Head of caudate nucleus (tissue), 42 donors: ENCODE results near the gene C2orf76.
A peak's percentile ranks its signal among the peaks of the same experiment; 100 is the strongest.

Source experiments
- DNase-seq, 42 donors: peaks; one replicate each; pipeline versions ENCODE4 v3.0.0 to v3.0.0-alpha.2; 2020 to 2021; ENCODE audit warnings: mixed read lengths in 7 of 42
- intact Hi-C: fragments of 100-400 bp; cut with DNase I; formaldehyde crosslinking; loops from one replicate; pipeline ENCODE4 v1.15.0; 2022

C2orf76 gene

DNA sequence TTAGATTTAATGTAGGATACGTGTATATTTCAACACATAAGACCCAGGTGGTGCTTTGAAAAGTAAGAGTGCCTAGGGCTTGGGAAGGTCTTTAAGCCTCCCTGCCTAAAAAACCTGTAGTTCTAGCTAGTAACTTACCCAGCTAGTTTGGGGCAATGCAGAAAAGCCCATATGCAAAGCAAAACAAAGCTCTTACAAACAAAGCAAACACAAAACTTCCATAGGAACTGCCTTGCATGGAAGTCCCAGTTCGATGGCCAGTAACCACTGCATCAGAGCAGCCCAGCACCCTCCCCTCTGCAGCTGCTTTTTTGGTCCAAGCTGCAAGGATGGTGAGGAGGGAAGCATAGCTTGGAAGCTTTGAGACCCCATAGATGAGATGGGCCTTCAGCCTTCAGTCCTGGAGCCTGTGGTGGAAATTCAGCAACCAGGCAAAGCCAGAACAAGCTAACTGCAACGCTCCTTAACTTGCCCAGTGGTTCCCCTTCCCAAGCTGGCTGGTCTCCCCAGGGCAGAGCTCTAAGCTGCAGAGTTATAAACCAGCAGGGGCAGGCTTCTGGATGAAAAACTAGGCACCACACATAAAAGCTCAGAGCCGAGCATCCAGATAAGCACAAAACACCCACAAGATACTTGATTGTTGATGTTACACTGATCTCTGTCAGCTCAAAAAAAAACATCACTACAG is 16.2 kb downstream of the C2orf76 start:
- peak in 4 of 42 donors; percentile 30 to 43 (median 32) for DNase-seq
- intact Hi-C loops, result no loop called here

DNA sequence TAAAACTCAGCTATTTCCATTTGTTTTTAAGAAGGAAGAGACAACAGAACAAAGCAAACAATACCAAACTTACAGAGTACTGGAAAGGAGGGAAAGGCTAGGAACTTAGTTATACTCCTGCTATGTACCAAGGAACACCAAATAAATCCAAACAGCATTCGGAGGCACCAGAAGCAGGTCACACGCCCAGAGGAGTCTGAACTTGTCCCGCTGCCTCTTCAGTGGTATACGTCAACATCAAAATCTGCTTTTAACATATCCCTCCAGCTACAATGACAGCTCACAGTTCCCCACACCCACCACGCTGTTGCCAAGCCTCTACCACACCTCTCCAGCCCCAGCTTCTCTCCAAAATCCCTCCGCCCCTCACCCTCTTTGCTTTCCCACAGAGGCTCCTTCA is 17.3 kb downstream of the C2orf76 start:
- intact Hi-C loops, result no loop called here
- no peak for DNase-seq

DNA sequence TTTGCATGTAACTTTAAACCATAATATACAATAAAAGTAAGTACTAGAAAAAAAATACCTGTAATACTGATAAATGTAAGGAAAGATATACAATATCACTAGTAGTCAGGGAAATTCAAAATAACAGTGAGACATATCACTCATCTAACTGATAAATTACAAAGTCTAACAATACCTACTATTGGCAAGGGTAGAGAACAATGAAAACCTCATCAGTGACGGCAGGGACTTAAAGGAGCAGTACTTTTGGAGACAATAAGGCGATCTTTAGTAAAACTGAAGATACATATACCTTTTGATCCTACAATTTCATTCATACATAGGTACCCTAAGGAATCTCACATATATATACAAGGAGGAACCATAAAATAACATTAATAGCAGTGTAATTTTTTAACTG is 24.9 kb downstream of the C2orf76 start:
- intact Hi-C loops, result no loop called here
- DNase-seq, result no peak

DNA sequence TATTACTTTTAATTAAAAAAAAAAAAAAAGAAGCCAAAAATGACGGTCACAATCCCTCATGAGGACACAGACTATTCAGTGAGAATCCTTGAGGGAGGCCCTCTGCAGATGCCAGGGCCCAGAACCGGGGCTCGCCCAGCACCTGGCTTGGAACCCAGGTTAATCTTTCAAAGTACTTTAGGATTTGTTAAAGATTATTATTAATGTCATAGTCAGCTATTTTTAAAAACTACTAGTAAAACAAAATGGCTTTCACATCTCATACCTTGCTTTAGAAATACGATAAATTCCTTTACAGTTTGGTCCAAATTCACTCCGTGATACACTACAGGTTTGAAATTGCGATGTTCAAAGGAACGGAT is 27.1 kb downstream of the C2orf76 start:
- intact Hi-C loops, result no loop called here
- DNase-seq, result no peak

DNA sequence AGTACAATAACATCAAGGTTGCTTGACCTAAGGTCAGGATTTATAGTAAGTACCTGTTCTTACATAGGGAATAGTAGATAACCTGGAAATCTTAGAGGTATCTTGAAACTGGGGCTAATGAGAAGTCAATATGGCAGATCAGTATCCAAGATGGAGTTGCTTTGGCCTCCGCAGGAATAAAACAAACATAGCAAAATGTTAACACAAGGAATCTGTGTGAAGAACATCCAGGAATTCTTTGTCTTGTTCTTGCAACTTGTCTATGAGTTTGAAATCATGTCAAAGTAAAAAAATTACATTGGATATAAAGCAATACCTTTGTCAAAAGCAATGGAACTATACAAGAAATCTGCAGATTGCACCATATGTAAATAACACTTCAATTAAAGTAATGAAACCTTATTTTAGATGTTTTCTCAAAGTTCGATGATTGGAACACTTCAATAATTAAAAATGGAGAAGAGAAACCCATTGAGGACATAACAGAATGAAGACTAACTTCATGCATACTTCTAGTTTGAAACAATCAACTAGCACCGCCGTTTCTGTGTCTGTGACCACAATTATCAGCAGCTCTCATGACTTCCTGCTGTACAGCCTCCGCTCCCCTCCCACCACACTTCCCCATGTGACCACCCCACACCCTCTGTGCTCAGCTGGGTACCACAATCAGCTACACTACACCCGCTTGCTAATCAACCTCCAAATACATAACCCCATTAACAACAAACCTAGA is 27.6 kb downstream of the C2orf76 start:
- peak in 9 of 42 donors; percentile 10 to 56 (median 28) for DNase-seq

DNA sequence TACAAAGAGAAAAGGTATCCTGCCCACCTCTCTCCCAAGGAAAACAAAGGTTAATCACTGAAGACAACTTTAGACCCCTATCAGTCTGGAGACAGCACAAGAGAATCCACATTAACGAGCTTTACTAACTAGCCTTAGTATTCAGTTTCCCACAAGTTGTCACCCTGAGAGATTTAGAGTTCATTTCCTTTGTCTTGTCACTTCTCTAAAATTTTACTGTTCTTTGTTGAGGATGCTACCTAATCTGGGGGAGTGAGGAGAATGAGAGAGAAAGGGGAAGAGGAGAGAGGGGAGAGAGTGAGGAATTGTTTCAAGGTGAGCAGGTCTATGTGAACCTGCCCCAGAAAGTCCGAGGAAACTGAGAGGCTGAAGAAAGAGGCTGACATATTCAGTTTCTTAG is 28.4 kb downstream of the C2orf76 start:
- DNase-seq, result no peak
- intact Hi-C loops, result no loop called here

More for the DNA sequence above, 27.6 kb downstream of the C2orf76 start:
- intact Hi-C loops, result no loop called here

DNA sequence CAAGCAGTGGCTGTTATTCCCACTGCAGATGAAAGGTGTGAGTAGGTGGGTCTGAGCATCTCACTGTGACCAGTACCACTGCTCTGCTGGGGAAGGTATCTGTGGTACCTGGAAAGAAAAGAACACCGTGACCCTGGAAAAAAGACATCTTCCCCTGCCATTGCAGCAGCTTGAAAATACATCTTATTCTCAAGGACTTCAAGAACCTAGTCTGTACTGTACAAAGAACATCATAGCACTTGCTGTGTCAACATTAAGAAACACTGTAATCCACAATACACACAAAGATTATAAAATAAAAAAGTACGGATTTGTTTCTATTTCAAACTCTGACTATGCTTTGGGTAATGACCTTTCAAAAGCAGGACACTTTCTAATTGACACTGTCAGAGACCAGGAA is 28.9 kb downstream of the C2orf76 start:
- intact Hi-C loops, result no loop called here
- no peak for DNase-seq

DNA sequence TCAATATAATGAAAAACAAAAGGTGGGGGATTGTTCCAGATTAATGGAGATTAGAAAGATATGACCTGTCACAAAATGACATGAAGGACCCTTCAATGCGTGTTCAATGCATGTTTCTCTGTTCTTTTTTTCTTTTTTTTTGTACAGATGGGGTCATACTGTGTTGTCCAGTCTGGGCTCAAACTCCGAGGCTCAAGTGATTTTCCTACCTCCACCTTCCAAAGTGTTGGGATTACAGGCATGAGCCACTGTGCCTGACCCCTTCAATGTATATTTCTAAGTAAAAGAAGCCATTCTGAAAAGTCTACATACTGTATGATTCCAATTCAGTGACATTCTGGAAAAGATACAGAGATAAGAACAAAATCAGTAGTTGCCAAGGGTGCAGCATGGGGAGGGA is 32.8 kb downstream of the C2orf76 start:
- intact Hi-C loops, result no loop called here
- DNase-seq, result no peak

DNA sequence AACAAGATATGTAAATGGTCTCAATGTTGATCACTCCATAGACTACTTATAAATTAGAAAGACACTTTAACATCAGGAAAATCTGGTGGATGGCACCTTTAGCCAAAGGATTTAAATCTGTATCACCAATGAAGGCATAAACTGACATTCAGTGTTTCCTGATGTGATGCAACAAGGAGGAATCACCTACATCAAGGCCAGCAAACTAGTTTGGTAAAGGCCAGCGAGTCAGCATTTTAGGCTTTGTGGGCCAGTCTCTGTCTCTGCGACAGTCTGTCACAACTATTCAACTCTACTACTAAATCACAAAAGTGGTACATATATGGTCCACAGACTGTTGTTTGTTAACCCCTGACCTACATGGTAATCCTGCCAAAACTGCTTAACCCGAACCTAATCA is 33.3 kb downstream of the C2orf76 start:
- intact Hi-C loops, result no loop called here
- no peak for DNase-seq

DNA sequence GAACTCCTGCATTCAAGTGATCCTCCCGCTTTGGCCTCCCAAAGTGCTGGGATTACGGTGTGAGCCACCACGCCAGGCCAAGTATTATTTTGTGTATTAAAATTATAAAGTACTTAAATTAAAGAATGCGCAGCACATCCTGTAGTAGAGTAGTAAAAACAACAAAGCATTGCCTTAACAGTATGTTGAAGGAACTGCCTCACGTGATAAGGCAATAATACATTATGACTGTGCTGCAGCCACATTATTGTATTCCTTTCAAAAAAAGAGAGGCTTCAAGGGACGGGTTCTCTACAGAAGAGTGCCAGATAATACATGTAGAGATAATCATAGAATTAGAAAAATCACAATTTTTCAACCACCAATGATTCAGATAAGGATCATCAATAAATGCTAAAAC is 33.7 kb downstream of the C2orf76 start:
- intact Hi-C loops, result no loop called here
- no peak for DNase-seq

DNA sequence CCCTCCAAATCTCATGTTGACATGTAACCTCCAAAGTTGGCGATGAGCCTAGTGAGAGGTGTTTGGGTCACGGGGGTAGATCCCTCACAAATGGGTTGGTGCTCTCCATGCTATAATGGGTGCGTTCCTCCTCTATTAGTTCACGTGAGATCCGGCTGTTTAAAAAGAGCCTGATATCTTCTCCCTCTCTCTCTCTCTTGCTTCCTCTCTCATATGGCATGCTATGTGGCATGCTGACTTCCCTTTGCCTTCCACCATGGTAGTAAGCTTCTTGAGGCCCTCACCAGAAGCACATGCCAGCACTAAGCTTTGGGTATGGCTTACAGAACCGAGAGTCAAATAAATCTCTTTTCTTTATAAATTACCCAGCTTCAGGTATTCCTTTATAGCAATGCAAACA is 39.2 kb downstream of the C2orf76 start:
- no peak for DNase-seq
- intact Hi-C loops, result no loop called here

DNA sequence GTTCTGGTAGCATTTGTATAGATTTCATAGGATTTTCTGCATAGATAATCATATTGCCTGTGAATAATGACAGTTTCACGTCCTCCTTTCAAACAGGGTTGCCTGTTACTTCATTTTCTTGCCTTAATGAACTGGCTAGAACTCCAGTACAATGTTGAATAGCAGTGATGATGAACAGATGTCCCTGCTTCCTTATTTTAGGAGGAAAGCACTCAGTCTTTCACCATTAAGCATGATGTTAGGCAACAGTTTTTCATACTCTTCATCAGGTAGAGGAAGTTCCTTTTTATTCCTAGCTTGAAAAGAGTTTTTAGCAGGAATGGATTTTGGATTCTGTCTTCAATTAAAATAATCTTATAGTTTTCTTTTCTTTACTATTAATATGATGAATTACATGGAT is 39.7 kb downstream of the C2orf76 start:
- no peak for DNase-seq
- intact Hi-C loops, result no loop called here

DNA sequence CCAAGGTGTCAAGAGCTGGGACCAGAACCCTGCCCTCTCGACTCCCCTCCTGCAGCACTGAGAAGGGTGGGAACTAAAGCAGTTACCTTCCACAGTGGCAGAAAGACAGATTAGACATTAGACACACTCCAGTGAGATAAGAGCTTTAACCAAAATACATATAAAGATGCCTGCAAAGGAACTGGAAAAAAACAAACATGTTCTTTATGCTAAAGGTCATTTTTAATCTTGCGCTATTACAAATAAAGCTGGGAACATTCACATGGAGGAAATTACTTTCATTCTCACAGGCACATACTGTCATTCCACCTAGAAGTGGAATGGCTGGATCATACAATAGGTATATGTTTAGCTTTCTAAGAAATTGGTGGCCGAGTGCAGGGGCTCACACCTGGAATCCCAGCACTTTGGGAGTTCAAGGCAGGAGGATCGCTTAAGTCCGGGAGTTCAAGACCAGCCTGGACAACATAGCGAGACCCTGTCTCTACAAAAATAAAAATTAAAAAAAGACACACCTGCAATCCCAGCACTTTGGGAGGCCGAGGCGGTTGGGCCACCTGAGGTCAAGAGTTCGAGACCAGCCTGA is 41.9 kb downstream of the C2orf76 start:
- DNase-seq, result no peak
- intact Hi-C loops, result no loop called here

DNA sequence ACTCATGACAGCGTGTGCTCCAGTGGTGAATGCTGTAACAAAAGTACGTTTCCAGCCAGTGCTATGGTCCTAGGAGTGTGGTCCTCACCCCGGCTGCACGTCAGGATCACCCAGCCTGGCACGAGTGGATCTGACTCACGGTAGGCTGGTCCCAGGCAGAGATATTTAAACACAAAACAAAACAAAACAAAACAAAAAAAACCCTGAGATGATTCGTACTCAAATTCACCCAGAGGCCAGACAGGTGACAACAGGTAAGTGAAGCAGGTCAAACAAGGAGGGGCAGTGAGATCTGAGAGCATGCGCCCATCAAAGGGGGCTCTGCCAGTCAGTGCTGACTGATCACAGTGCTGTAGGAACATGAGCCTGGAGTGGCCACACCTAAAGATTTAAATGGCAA is 43.2 kb downstream of the C2orf76 start:
- intact Hi-C loops, result no loop called here
- DNase-seq, result no peak

DNA sequence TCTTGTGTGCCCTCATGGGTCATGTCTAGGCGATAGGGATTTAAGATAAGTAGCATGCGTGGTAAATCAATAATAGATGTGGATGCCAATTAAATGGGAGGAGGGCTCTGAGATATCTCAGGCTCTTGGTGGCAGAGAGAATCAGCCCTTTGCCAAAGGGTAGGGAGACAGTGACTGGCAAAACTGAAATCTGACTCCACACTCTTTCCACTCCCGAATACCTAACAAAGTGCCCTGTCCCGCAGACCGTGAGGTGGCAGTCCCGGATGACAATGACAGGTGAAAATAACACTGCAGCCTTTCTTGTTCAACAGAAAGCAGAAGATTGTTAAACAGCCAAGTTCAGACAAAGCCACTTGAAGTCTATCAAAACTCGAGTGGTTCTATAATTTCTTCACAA is 47.0 kb downstream of the C2orf76 start:
- DNase-seq, result no peak
- intact Hi-C loops, result no loop called here

DNA sequence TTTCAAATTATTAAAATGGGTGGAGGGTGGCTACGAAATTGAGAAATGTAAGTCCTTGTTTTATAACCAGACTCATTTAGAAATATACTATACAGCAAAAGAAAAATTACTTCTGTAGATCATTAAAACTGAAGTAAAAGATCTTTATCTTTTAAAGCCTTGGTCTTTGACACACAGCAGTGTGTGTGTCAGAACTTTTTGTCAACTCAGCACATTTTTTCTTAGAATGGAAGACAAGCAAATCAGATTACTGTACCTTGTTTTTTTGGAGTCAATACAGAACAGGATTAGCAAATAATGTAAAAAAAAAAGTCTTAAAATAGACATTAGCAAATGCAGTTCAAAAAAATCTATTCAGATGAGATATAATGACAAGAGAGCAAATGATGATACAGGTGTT is 49.1 kb downstream of the C2orf76 start:
- DNase-seq, result no peak
- intact Hi-C loops, result no loop called here

DNA sequence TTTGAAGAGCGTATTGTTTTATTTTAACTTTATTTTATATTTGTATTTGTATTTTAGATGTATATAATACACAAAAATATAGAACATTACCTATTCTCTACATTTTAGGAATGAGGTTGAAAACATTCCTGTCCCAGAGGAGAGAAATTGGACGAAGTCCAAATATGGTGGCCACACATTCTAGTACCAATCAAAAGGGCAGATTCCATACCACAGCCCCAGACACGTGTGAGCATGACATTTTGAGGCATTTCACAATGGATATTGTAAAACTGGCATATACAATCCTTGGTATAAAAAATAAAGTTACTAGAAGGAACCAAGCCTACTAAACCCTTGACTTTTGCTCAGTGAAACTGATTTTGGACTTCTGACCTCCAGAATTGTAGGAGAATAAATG is 50.6 kb downstream of the C2orf76 start:
- intact Hi-C loops, result no loop called here
- no peak for DNase-seq

DNA sequence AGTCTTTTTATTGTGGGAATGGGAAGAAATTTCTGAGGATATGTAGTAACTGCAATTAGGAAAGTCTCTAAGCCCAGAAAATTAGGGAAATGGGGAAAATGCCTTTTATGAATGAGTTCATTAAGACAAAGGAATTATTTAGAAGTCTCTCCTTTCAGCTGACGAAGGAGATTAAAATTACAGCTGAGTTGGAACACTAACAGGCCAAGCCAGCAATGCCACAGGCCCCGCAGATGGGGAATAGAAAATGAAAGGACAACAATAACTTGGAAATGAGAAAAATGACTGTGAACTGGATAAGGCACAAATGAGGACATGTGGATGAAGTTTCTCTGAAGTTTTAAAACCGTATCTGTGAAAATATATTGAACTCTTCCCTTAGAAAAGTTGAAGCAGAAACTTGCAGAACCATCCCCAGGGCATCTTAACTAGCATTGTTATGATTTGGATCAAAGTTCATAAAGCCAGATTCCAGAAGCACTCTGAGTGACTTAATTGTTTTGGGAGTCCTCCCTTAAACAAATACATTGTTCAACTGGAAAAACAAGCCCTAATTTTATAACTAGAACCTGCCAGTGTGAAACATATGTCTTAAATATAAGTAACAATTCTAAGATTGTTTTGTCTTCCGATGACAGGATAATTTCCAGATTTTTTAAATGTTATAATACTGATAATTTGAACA is 51.3 kb downstream of the C2orf76 start:
- intact Hi-C loops, result no loop called here
- DNase-seq, result no peak

DNA sequence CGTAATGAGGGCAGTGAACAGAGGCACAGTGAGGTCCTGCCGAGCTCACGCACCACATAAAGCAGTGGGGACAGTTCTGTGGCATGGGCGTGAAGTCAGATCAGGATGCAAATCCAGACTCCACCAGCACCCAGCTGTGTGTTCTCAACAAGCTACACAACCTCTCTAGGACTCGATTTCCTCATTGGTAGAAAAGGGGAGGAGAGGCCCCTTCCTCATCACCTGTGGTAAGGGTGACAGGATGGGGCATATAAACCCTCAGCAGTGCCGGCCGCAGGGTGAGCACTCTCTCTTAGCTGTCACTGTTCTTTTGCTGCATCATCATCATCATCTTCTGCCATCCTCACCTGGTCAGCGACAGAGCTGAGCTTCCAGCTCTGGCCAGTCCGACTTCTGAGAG is 54.8 kb downstream of the C2orf76 start:
- intact Hi-C loops, result loop anchor here (5.0 kb wide), 1 partner anchor 430 kb away; no protein-coding TSS in a partner anchor

DNA sequence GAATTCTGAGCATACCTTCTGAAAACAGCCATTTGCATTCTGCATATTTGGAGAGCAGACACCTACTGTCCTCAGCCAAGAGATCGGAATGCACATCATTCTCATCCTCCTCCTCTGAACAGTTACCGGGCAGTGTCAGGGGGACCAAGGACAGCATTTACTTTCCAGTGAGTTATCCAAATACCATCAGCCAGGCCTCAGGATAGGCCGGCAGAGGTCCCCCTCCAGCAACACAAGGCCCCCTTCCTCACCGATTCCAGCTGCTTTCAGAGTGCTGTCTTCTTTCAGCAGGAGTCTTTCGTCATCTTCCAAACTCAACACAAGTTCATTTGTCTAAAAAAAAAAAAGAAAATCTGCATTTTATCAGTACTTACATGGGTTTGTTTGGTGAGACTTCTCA is 55.3 kb downstream of the C2orf76 start:
- intact Hi-C loops, result loop anchor here (5.0 kb wide), 1 partner anchor 429 kb away; no protein-coding TSS in a partner anchor
- peak in 1 of 42 donors; percentile 14 for DNase-seq

More for the DNA sequence above, 54.8 kb downstream of the C2orf76 start:
- no peak for DNase-seq
